Measurements from ENCODE around the gene LIPA. TPM values are rescaled to one million over a fixed set of nuclear protein-coding genes. Genes with fewer than 3 reads are reported as not detected.

LIPA gene
- polyA plus RNA-seq, 1 donor (not counting 4 experiments of a cell fraction or from before 2014, with no cell fraction given) = 156 TPM

DNA sequence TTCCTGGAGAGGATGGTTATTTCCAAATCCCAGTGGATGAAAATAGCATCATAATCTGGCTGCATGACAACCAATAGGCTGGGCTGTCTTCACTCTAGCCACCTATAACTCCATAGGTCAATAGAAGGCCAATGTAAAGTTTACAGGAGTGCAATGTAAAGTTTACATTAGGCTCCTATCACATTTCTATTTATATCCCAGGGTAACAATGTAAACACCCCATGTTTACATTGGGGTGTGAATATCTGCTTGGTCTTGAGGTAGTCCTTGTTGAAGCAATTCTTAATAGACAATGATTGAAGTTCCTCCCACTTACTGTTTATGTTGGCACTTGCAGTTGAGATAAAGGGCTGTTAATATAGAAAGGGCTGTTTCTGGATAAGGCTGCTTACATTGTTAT, 65.9 kb downstream of the LIPA start:
- Histone ChIP-seq H3K36me3 (ENCODE audit: control insufficient read depth in 2 of 2, extremely low read depth in 1 of 2, insufficient read depth in 2 of 2, low read length in 2 of 2) (no peaks in the 10 kb centered on the region), H3K4me1 (ENCODE audit: control insufficient read depth, extremely low read depth, insufficient read depth, low read length) (no peaks in the 10 kb centered on the region), H3K9ac (ENCODE audit: control insufficient read depth, extremely low read depth, insufficient read depth, low read length) (no peak overlapping the region), H2AFZ (ENCODE audit: control insufficient read depth, low read length) (no peak overlapping the region), H3K4me3 (ENCODE audit: control insufficient read depth in 2 of 3, extremely low read depth in 1 of 3, insufficient read depth in 2 of 3, low read depth in 1 of 3, low read length in 3 of 3) (no peak overlapping the region), H3K9me3 (ENCODE audit: control insufficient read depth, low read depth, low read length) (no peaks in the 10 kb centered on the region), H3K9me1 (ENCODE audit: control insufficient read depth, extremely low read depth, insufficient read depth, low read length) (no peaks in the 10 kb centered on the region), H3K27ac (ENCODE audit: control insufficient read depth, insufficient read depth, low read length) (no peak overlapping the region), H3K79me2 (ENCODE audit: control insufficient read depth, insufficient read depth, low read length) (no peaks in the 10 kb centered on the region), H4K20me1 (ENCODE audit: control insufficient read depth, extremely low read depth, insufficient read depth, low read length) (no peaks in the 10 kb centered on the region), H3K27me3 (ENCODE audit: control insufficient read depth, extremely low read depth, insufficient read depth, low read length) (no peaks in the 10 kb centered on the region), H3K4me2 (ENCODE audit: control insufficient read depth, extremely low read depth, insufficient read depth, low read depth, low read length) (no peak overlapping the region)
- no peak for DNase-seq (ENCODE audit: low read depth, low spot score)
- FAIRE-seq = peak; percentile 5
- TF ChIP-seq EZH2 (IDR thresholded peaks at IDR 0.05; ENCODE audit: low read length) = no peak
- no peak for TF ChIP-seq CTCF (optimal IDR thresholded peaks at IDR 0.05 in 1 of 3, IDR thresholded peaks at IDR 0.05 in 1 of 3, conservative IDR thresholded peaks at IDR 0.05 in 1 of 3; ENCODE audit: extremely low read depth in 1 of 3, insufficient read depth in 2 of 3, low read length in 3 of 3)
- dilution Hi-C loops (cut with MboI; ENCODE audit: extremely low pct_ligation_motif_present, low sequenced_read_pairs) = no loop called here

DNA sequence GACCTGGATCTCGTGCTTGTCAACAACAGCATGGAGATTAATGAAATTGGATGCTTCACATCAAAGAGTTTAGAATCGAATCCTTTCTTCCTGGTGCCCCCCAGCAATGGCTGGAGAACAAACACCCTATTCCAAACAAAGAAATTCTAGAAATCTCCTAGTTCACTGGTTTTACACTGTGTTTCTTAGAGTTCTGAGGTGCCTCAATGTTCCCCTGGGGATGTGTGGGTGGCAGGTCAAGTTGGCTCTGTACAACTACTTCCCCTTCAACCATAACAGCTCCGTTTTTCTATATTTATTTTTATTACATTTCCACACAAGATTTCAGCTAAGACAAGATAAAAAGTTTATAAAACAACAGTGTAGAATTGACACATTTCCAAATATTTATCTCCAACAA, 66.9 kb downstream of the LIPA start:
- TF ChIP-seq EZH2 (IDR thresholded peaks at IDR 0.05; ENCODE audit: low read length) (no peak), CTCF (optimal IDR thresholded peaks at IDR 0.05 in 1 of 3, IDR thresholded peaks at IDR 0.05 in 1 of 3, conservative IDR thresholded peaks at IDR 0.05 in 1 of 3; ENCODE audit: extremely low read depth in 1 of 3, insufficient read depth in 2 of 3, low read length in 3 of 3) (no peak)
- H3K4me3 ChIP-seq (ENCODE audit: control insufficient read depth in 2 of 3, extremely low read depth in 1 of 3, insufficient read depth in 2 of 3, low read depth in 1 of 3, low read length in 3 of 3) = no peak overlapping the region
- no peak overlapping the region for H3K4me2 ChIP-seq (ENCODE audit: control insufficient read depth, extremely low read depth, insufficient read depth, low read depth, low read length)
- H3K4me1 ChIP-seq (ENCODE audit: control insufficient read depth, extremely low read depth, insufficient read depth, low read length) = no peaks in the 10 kb centered on the region
- H4K20me1 ChIP-seq (ENCODE audit: control insufficient read depth, extremely low read depth, insufficient read depth, low read length) = no peaks in the 10 kb centered on the region
- no peaks in the 10 kb centered on the region for H3K9me1 ChIP-seq (ENCODE audit: control insufficient read depth, extremely low read depth, insufficient read depth, low read length)
- no peak for DNase-seq (ENCODE audit: low read depth, low spot score)
- dilution Hi-C loops (cut with MboI; ENCODE audit: extremely low pct_ligation_motif_present, low sequenced_read_pairs) = no loop called here
- no peaks in the 10 kb centered on the region for H3K79me2 ChIP-seq (ENCODE audit: control insufficient read depth, insufficient read depth, low read length)
- no peak overlapping the region for H3K27ac ChIP-seq (ENCODE audit: control insufficient read depth, insufficient read depth, low read length)
- no peak overlapping the region for H2AFZ ChIP-seq (ENCODE audit: control insufficient read depth, low read length)
- no peak for FAIRE-seq
- H3K36me3 ChIP-seq (ENCODE audit: control insufficient read depth in 2 of 2, extremely low read depth in 1 of 2, insufficient read depth in 2 of 2, low read length in 2 of 2) = no peaks in the 10 kb centered on the region
- H3K27me3 ChIP-seq (ENCODE audit: control insufficient read depth, extremely low read depth, insufficient read depth, low read length) = no peaks in the 10 kb centered on the region
- no peaks in the 10 kb centered on the region for H3K9me3 ChIP-seq (ENCODE audit: control insufficient read depth, low read depth, low read length)
- no peak overlapping the region for H3K9ac ChIP-seq (ENCODE audit: control insufficient read depth, extremely low read depth, insufficient read depth, low read length)
